GM12878 (cell line): ENCODE measurements around the gene GPR63. TPM values are rescaled to one million over a fixed set of nuclear protein-coding genes. Genes with fewer than 3 reads are reported as not detected.

Experiments used
- ATAC-seq: fragments of 200-7000 bp; cut with Tn5 transposase; 3 replicates; pipeline ENCODE4 v1.9.1; 2020; ENCODE audit warnings: mild to moderate bottlenecking, moderate library complexity
- BruUV-seq: library from RNA; stranded (reverse); fragments of 400-500 nt; replicated peaks from 2 replicates; lab custom pipeline; 2021; lab: Mats Ljungman, UMichigan
- CTCF ChIA-PET: fragments of 300-600 bp; sonication (Branson Sonifier 250); formaldehyde crosslinking; extraction: SDS; loops from one replicate; lab custom pipeline; 2021; ENCODE audit warnings: inconsistent platforms; lab: Yijun Ruan, JAX
- POLR2A ChIA-PET: fragments of 350-600 bp; formaldehyde crosslinking; extraction: SDS; loops from one replicate; lab custom pipeline; 2021; ENCODE audit warnings: inconsistent platforms; lab: Charles Lee
- RAD21 ChIA-PET: fragments of 300-600 bp; sonication (Branson Sonifier 250); formaldehyde crosslinking; loops from one replicate; lab custom pipeline; 2023; ENCODE audit warnings: antibody characterized with exemption; ENCODE audit not compliant: unreplicated experiment; lab: Charles Lee
- SMC1A ChIA-PET: fragments of 300-600 bp; sonication (Branson Sonifier 250); formaldehyde crosslinking; loops from one replicate; lab custom pipeline; 2023; ENCODE audit not compliant: unreplicated experiment, uncharacterized antibody; lab: Charles Lee
- DNase-seq: peaks from one replicate; pipeline ENCODE4 v3.0.0-alpha.2; 2011; ENCODE audit warnings: low read depth, low spot score
- FAIRE-seq: peaks from 3 replicates; lab custom pipeline; 2011; peaks lifted over from hg19 to GRCh38; lab: Jason Lieb, UNC
- H2AFZ ChIP-seq: 2 replicates; pipeline ENCODE4 v1.6.0; 2011; ENCODE audit warnings: low read depth, low read length, control low read depth; ENCODE audit not compliant: control insufficient read depth
- H3K27ac ChIP-seq: 2 replicates; pipeline ENCODE4 v1.5.1; 2011; ENCODE audit warnings: control low read depth; ENCODE audit not compliant: control insufficient read depth, insufficient read depth
- H3K27me3 ChIP-seq, 2 experiments: replicated peaks in 1 of 2; 2 replicates each; pipeline versions ENCODE4 v1.6.0 to v1.6.1; 2011; ENCODE audit warnings: low read length in 1 of 2; ENCODE audit not compliant: control insufficient read depth in 2 of 2, insufficient read depth in 2 of 2
- H3K36me3 ChIP-seq, 2 experiments: 2 replicates each; pipeline ENCODE4 v1.5.1; 2011; ENCODE audit warnings: low read length in 1 of 2; ENCODE audit not compliant: control insufficient read depth in 2 of 2, insufficient read depth in 2 of 2
- H3K4me1 ChIP-seq: 2 replicates; pipeline ENCODE4 v1.6.1; 2011; ENCODE audit warnings: mild to moderate bottlenecking, low read length, moderate library complexity, mixed read lengths; ENCODE audit not compliant: control insufficient read depth, insufficient read depth
- H3K4me2 ChIP-seq: 2 replicates; pipeline ENCODE4 v1.6.0; 2011; ENCODE audit warnings: control low read depth; ENCODE audit not compliant: control insufficient read depth, insufficient read depth
- H3K4me3 ChIP-seq: fragments of 200-600 bp; sonication (generic); 2 replicates; pipeline ENCODE4 v1.5.1; 2016
- H3K79me2 ChIP-seq: 2 replicates; pipeline ENCODE4 v1.6.0; 2011; ENCODE audit warnings: low read length; ENCODE audit not compliant: control insufficient read depth, insufficient read depth
- H3K9ac ChIP-seq: 2 replicates; pipeline ENCODE4 v1.8.0; 2011; ENCODE audit warnings: low read length, control low read depth, mixed read lengths; ENCODE audit not compliant: control insufficient read depth, insufficient read depth
- H3K9me3 ChIP-seq: replicated peaks from 3 replicates; pipeline ENCODE4 v1.5.1; 2011; ENCODE audit warnings: mild to moderate bottlenecking, low read length; ENCODE audit not compliant: control insufficient read depth, insufficient read depth
- H4K20me1 ChIP-seq: 2 replicates; pipeline ENCODE4 v1.6.0; 2011; ENCODE audit not compliant: control insufficient read depth, insufficient read depth
- BMI1 ChIP-seq: fragments of 450-650 bp; IDR thresholded peaks from 2 replicates; pipeline ENCODE4 v1.6.1; 2016; ENCODE audit warnings: mild to moderate bottlenecking, moderate library complexity, borderline replicate concordance
- HCFC1 ChIP-seq: fragments of 150-350 bp; IDR thresholded peaks from 2 replicates; pipeline ENCODE4 v1.6.1; 2014; ENCODE audit warnings: low read length
- PML ChIP-seq: IDR thresholded peaks from 2 replicates; pipeline ENCODE4 v1.6.1; 2012; ENCODE audit warnings: low read length, inconsistent platforms
- WGBS: methylation state at CpG from one replicate; pipeline ENCODE4 v1.1.6; 2016; ENCODE audit warnings: low lambda C conversion rate; ENCODE audit not compliant: insufficient replicate concordance, insufficient coverage; ENCODE audit errors: missing lambda C conversion rate; 5-methylcytosine and 5-hydroxymethylcytosine counted together
- in situ Hi-C: fragments of 300-500 bp; cut with MboI; formaldehyde crosslinking; loops from 9 replicates; pipeline ENCODE4 v1.14.3; 2018; ENCODE audit warnings: mixed read lengths
- intact Hi-C: fragments of 100-400 bp; cut with micrococcal nuclease; formaldehyde crosslinking; loops from one replicate; pipeline ENCODE4 v1.14.2; 2022; ENCODE audit not compliant: unreplicated experiment
- polyA plus RNA-seq, 11 experiments: library from polyadenylated mRNA; depleted of rRNA in 4 of 11; unstranded in 6 of 11; stranded (reverse) in 5 of 11; fragments of >200 nt; fragmentation: Nextera tagmentation in 4 of 11; fragmentation: Illumina TruSeq in 1 of 11; extraction: Ambion mirVana in 4 of 11; extraction: Trizol in 1 of 11; gene quantifications; 1 replicate in 1 of 11; 2 replicates in 10 of 11; pipeline versions ENCODE4 v1.2.1 to v1.2.3, GENCODE V29; 2011 to 2016; ENCODE audit warnings: inconsistent platforms in 2 of 11, missing spikeins in 2 of 11, low read depth in 1 of 11
- total RNA-seq, 4 experiments: library from RNA; depleted of rRNA in 3 of 4; stranded (reverse); fragments of >200 nt in 3 of 4; fragmentation: Illumina TruSeq in 1 of 4; extraction: Trizol in 1 of 4; gene quantifications; 2 replicates each; pipeline versions ENCODE4 v1.2.1 to v1.2.3, GENCODE V29; 2013 to 2021
- TF ChIP-seq, protein P1 (sequence below): IDR thresholded peaks from 2 replicates; pipeline ENCODE4 v1.6.1; 2012; ENCODE audit warnings: improper control_type of control experiment, low read depth, low read length; ENCODE audit not compliant: insufficient replicate concordance
- TF ChIP-seq, protein P2 (sequence below): IDR thresholded peaks from 2 replicates; pipeline ENCODE4 v1.6.1; 2012; ENCODE audit warnings: low read depth, low read length, improper control_type of control experiment
- TF ChIP-seq, protein P3 (sequence below): fragments of 450-650 bp; IDR thresholded peaks from 2 replicates; pipeline ENCODE4 v1.6.1; 2016; ENCODE audit warnings: mild to moderate bottlenecking
- TF ChIP-seq, protein P4 (sequence below), 3 experiments: IDR thresholded peaks in 2 of 3; conservative IDR thresholded peaks in 1 of 3; 2 replicates each; pipeline ENCODE4 v1.5.1; 2011; ENCODE audit warnings: low read depth in 3 of 3, low read length in 3 of 3, mild to moderate bottlenecking in 3 of 3, control low read depth in 2 of 3, moderate library complexity in 2 of 3, inconsistent platforms in 1 of 3, mixed read lengths in 1 of 3; ENCODE audit not compliant: control insufficient read depth in 2 of 3, insufficient read depth in 1 of 3; ENCODE audit errors: extremely low read depth in 1 of 3
- TF ChIP-seq, protein P5 (sequence below): fragments of 450-650 bp; IDR thresholded peaks from 2 replicates; pipeline ENCODE4 v1.6.1; 2017; ENCODE audit warnings: antibody characterized with exemption, mild to moderate bottlenecking, moderate library complexity

Gene GPR63
- total and polyA plus RNA-seq, 10 of the 15 experiments (the other 5 are each of a cell fraction or from before 2014, with no cell fraction given) = 1.6 to 6.6 (median 3.5) TPM

DNA sequence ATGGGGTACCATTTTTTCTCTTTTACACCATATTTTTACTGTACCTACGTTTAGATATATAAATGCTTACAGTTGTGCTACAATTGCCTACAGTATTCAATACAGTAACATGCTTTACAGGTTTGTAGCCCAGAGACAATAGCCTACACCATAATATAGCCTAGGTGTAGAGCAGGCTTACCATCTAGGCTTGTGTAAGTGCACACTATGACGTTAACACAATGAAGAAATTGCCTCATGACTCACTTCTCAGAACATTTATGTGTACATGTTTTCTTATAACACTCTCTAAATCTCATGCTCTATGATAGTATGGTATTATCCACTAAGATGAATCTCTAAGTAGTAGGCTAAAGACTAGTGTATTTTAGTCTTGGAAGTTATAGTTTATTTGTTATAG, 13.5 kb downstream of the GPR63 start (continued):
- TF ChIP-seq, protein P1, sequence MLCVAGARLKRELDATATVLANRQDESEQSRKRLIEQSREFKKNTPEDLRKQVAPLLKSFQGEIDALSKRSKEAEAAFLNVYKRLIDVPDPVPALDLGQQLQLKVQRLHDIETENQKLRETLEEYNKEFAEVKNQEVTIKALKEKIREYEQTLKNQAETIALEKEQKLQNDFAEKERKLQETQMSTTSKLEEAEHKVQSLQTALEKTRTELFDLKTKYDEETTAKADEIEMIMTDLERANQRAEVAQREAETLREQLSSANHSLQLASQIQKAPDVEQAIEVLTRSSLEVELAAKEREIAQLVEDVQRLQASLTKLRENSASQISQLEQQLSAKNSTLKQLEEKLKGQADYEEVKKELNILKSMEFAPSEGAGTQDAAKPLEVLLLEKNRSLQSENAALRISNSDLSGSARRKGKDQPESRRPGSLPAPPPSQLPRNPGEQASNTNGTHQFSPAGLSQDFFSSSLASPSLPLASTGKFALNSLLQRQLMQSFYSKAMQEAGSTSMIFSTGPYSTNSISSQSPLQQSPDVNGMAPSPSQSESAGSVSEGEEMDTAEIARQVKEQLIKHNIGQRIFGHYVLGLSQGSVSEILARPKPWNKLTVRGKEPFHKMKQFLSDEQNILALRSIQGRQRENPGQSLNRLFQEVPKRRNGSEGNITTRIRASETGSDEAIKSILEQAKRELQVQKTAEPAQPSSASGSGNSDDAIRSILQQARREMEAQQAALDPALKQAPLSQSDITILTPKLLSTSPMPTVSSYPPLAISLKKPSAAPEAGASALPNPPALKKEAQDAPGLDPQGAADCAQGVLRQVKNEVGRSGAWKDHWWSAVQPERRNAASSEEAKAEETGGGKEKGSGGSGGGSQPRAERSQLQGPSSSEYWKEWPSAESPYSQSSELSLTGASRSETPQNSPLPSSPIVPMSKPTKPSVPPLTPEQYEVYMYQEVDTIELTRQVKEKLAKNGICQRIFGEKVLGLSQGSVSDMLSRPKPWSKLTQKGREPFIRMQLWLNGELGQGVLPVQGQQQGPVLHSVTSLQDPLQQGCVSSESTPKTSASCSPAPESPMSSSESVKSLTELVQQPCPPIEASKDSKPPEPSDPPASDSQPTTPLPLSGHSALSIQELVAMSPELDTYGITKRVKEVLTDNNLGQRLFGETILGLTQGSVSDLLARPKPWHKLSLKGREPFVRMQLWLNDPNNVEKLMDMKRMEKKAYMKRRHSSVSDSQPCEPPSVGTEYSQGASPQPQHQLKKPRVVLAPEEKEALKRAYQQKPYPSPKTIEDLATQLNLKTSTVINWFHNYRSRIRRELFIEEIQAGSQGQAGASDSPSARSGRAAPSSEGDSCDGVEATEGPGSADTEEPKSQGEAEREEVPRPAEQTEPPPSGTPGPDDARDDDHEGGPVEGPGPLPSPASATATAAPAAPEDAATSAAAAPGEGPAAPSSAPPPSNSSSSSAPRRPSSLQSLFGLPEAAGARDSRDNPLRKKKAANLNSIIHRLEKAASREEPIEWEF = no peak
- TF ChIP-seq, protein P2, sequence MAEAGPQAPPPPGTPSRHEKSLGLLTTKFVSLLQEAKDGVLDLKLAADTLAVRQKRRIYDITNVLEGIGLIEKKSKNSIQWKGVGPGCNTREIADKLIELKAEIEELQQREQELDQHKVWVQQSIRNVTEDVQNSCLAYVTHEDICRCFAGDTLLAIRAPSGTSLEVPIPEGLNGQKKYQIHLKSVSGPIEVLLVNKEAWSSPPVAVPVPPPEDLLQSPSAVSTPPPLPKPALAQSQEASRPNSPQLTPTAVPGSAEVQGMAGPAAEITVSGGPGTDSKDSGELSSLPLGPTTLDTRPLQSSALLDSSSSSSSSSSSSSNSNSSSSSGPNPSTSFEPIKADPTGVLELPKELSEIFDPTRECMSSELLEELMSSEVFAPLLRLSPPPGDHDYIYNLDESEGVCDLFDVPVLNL = no peak
- no peak for TF ChIP-seq PML

DNA sequence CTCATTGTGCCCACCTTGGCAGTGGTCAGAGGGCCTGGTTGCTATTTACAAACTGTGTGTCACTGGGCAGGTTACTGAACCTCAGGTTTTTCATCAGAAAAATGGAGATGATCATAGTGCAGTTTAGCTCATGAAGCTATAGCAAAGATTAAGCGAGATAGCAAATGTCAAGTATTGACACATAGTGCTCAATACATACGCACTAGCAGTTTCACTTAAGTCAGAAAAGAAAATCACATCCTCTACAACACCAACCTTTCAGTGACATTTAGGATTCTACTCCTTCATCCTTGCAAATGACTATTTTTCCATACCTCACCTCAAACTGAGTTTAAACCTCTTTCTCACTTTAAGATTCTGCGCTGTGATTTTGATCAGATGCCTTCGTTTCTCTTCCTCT, 16.2 kb downstream of the GPR63 start:
- DNase-seq = no peak
- BruUV-seq = no TSS peak
- no peaks in the 10 kb centered on the region for H3K4me1 ChIP-seq
- H4K20me1 ChIP-seq = no peaks in the 10 kb centered on the region
- ChIA-PET POLR2A (interaction anchor here (0.6 to 1.0 kb wide), 3 partner anchors 14 to 274 kb away, joined by 3 read pairs; no protein-coding TSS in a partner anchor), RAD21 (no interaction called here), SMC1A (interaction anchor here (2.2 kb wide), 1 partner anchor 13 kb away, joined by 5 read pairs; no protein-coding TSS in a partner anchor), CTCF (interaction anchor here (0.7 kb wide), 1 partner anchor 85 kb away, joined by 4 read pairs; no protein-coding TSS in a partner anchor)
- no peak overlapping the region for H2AFZ ChIP-seq
- in situ Hi-C loops = no loop called here
- no peaks in the 10 kb centered on the region; a peak in 1 of 4 replicates for H3K36me3 ChIP-seq
- H3K9me3 ChIP-seq = no peaks in the 10 kb centered on the region
- H3K4me2 ChIP-seq = no peak overlapping the region
- no peak for ATAC-seq
- WGBS = 87% methylated on average over 4 of the region's 4 CpGs
- FAIRE-seq = no peak
- no peak overlapping the region for H3K9ac ChIP-seq
- H3K27me3 ChIP-seq = no peaks in the 10 kb centered on the region
- H3K79me2 ChIP-seq = no peaks in the 10 kb centered on the region
- no peak overlapping the region for H3K4me3 ChIP-seq
- intact Hi-C loops = no loop called here
- H3K27ac ChIP-seq = no peak overlapping the region
- TF ChIP-seq, protein P3, sequence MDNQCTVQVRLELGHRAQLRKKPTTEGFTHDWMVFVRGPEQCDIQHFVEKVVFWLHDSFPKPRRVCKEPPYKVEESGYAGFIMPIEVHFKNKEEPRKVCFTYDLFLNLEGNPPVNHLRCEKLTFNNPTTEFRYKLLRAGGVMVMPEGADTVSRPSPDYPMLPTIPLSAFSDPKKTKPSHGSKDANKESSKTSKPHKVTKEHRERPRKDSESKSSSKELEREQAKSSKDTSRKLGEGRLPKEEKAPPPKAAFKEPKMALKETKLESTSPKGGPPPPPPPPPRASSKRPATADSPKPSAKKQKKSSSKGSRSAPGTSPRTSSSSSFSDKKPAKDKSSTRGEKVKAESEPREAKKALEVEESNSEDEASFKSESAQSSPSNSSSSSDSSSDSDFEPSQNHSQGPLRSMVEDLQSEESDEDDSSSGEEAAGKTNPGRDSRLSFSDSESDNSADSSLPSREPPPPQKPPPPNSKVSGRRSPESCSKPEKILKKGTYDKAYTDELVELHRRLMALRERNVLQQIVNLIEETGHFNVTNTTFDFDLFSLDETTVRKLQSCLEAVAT = no peak
- TF ChIP-seq, protein P4, sequence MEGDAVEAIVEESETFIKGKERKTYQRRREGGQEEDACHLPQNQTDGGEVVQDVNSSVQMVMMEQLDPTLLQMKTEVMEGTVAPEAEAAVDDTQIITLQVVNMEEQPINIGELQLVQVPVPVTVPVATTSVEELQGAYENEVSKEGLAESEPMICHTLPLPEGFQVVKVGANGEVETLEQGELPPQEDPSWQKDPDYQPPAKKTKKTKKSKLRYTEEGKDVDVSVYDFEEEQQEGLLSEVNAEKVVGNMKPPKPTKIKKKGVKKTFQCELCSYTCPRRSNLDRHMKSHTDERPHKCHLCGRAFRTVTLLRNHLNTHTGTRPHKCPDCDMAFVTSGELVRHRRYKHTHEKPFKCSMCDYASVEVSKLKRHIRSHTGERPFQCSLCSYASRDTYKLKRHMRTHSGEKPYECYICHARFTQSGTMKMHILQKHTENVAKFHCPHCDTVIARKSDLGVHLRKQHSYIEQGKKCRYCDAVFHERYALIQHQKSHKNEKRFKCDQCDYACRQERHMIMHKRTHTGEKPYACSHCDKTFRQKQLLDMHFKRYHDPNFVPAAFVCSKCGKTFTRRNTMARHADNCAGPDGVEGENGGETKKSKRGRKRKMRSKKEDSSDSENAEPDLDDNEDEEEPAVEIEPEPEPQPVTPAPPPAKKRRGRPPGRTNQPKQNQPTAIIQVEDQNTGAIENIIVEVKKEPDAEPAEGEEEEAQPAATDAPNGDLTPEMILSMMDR (IDR thresholded peaks at IDR 0.05 in 2 of 3, conservative IDR thresholded peaks at IDR 0.05 in 1 of 3; ENCODE audit: control insufficient read depth in 2 of 3, extremely low read depth in 1 of 3, insufficient read depth in 1 of 3, low read depth in 3 of 3, low read length in 3 of 3) = no peak
- TF ChIP-seq HCFC1 (no peak), BMI1 (no peak)
- TF ChIP-seq, protein P5, sequence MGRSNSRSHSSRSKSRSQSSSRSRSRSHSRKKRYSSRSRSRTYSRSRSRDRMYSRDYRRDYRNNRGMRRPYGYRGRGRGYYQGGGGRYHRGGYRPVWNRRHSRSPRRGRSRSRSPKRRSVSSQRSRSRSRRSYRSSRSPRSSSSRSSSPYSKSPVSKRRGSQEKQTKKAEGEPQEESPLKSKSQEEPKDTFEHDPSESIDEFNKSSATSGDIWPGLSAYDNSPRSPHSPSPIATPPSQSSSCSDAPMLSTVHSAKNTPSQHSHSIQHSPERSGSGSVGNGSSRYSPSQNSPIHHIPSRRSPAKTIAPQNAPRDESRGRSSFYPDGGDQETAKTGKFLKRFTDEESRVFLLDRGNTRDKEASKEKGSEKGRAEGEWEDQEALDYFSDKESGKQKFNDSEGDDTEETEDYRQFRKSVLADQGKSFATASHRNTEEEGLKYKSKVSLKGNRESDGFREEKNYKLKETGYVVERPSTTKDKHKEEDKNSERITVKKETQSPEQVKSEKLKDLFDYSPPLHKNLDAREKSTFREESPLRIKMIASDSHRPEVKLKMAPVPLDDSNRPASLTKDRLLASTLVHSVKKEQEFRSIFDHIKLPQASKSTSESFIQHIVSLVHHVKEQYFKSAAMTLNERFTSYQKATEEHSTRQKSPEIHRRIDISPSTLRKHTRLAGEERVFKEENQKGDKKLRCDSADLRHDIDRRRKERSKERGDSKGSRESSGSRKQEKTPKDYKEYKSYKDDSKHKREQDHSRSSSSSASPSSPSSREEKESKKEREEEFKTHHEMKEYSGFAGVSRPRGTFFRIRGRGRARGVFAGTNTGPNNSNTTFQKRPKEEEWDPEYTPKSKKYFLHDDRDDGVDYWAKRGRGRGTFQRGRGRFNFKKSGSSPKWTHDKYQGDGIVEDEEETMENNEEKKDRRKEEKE = no peak
